ENCODE measurements around the gene CKS1B.

The CKS1B gene

GRCh38 chr1:154967331-154967950 is 7.0 kb upstream of the CKS1B start:
- Histone ChIP-seq H4K20me1 (ENCODE audit: insufficient read depth, low read length) (no peaks in the 10 kb centered on the region), H3K79me2 (ENCODE audit: low read length) (peaks cover 17% of the 10 kb centered on the region), H3K36me3 (replicated peaks; ENCODE audit: low read depth, low read length) (peaks cover 23% of the 10 kb centered on the region), H3K9ac (ENCODE audit: low read length) (no peak overlapping the region), H2AFZ (ENCODE audit: low read depth, low read length) (no peak overlapping the region), H3K4me3 (ENCODE audit: low read length) (no peak overlapping the region), H3K4me1 (ENCODE audit: low read length) (peaks cover 14% of the 10 kb centered on the region), H3K27ac (ENCODE audit: low read length) (no peak overlapping the region), H3K27me3 (ENCODE audit: low read depth, low read length) (no peaks in the 10 kb centered on the region), H3K4me2 (ENCODE audit: low read length) (no peak overlapping the region), H3K9me3 (ENCODE audit: insufficient read depth, low read length) (no peaks in the 10 kb centered on the region)
- TF ChIP-seq CTCF (IDR thresholded peaks at IDR 0.05; ENCODE audit: low read depth, low read length) = no peak
- no peak for TF ChIP-seq EZH2phosphoT487 (IDR thresholded peaks at IDR 0.05; ENCODE audit: low read depth)

- Histone ChIP-seq H3K4me3 (ENCODE audit: low read length) (no peak overlapping the region), H3K36me3 (replicated peaks; ENCODE audit: low read depth, low read length) (peaks cover 20% of the 10 kb centered on the region), H4K20me1 (ENCODE audit: insufficient read depth, low read length) (no peaks in the 10 kb centered on the region), H3K9ac (ENCODE audit: low read length) (no peak overlapping the region), H3K79me2 (ENCODE audit: low read length) (peaks cover 17% of the 10 kb centered on the region), H3K9me3 (ENCODE audit: insufficient read depth, low read length) (no peaks in the 10 kb centered on the region), H3K4me2 (ENCODE audit: low read length) (no peak overlapping the region), H3K27ac (ENCODE audit: low read length) (no peak overlapping the region), H3K4me1 (ENCODE audit: low read length) (peaks cover 15% of the 10 kb centered on the region), H3K27me3 (ENCODE audit: low read depth, low read length) (no peaks in the 10 kb centered on the region), H2AFZ (ENCODE audit: low read depth, low read length) (no peak overlapping the region)
- TF ChIP-seq CTCF (IDR thresholded peaks at IDR 0.05; ENCODE audit: low read depth, low read length) (no peak), EZH2phosphoT487 (IDR thresholded peaks at IDR 0.05; ENCODE audit: low read depth) (no peak)
Observed at GRCh38 chr1:154968731-154969130, 5.8 kb upstream of the CKS1B start.

DNA sequence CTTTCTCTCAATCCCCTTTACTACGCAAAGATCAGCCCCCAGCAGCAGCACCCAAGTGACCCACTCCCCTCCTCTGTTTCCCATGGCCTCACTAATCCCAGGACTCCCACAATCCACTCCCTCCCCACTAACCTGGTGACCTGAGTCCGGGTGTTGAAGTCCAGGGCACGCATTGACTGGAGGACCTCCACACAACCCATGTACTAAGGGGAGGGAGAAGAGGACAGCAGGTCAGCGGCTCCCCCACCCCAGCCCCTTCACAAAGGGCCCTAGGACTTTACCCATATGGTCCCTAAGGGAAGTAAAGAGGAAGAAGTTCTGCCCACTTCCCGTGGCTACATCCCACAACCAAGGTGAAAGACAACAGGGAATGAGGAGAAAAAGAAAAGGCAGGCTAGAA is 5.2 kb upstream of the CKS1B start:
- Histone ChIP-seq H3K4me1 (ENCODE audit: low read length) (peaks cover 15% of the 10 kb centered on the region), H3K4me3 (ENCODE audit: low read length) (no peak overlapping the region), H3K4me2 (ENCODE audit: low read length) (no peak overlapping the region), H3K79me2 (ENCODE audit: low read length) (peaks cover 17% of the 10 kb centered on the region), H3K27me3 (ENCODE audit: low read depth, low read length) (no peaks in the 10 kb centered on the region), H3K36me3 (replicated peaks; ENCODE audit: low read depth, low read length) (peaks cover 18% of the 10 kb centered on the region), H3K27ac (ENCODE audit: low read length) (no peak overlapping the region), H3K9ac (ENCODE audit: low read length) (no peak overlapping the region), H2AFZ (ENCODE audit: low read depth, low read length) (no peak overlapping the region), H3K9me3 (ENCODE audit: insufficient read depth, low read length) (no peaks in the 10 kb centered on the region), H4K20me1 (ENCODE audit: insufficient read depth, low read length) (no peaks in the 10 kb centered on the region)
- TF ChIP-seq CTCF (IDR thresholded peaks at IDR 0.05; ENCODE audit: low read depth, low read length) (no peak), EZH2phosphoT487 (IDR thresholded peaks at IDR 0.05; ENCODE audit: low read depth) (no peak)

- Histone ChIP-seq H3K9me3 (ENCODE audit: insufficient read depth, low read length) (no peaks in the 10 kb centered on the region), H3K79me2 (ENCODE audit: low read length) (peaks cover 18% of the 10 kb centered on the region), H3K4me3 (ENCODE audit: low read length) (no peak overlapping the region), H3K27ac (ENCODE audit: low read length) (no peak overlapping the region), H3K27me3 (ENCODE audit: low read depth, low read length) (no peaks in the 10 kb centered on the region), H3K4me1 (ENCODE audit: low read length) (peaks cover 15% of the 10 kb centered on the region), H3K36me3 (replicated peaks; ENCODE audit: low read depth, low read length) (peaks cover 18% of the 10 kb centered on the region), H2AFZ (ENCODE audit: low read depth, low read length) (no peak overlapping the region), H3K9ac (ENCODE audit: low read length) (no peak overlapping the region), H4K20me1 (ENCODE audit: insufficient read depth, low read length) (no peaks in the 10 kb centered on the region), H3K4me2 (ENCODE audit: low read length) (no peak overlapping the region)
- TF ChIP-seq CTCF (IDR thresholded peaks at IDR 0.05; ENCODE audit: low read depth, low read length) = no peak
- TF ChIP-seq EZH2phosphoT487 (IDR thresholded peaks at IDR 0.05; ENCODE audit: low read depth) = no peak
Observed at GRCh38 chr1:154969860-154970452, 4.5 kb upstream of the CKS1B start.
